HG03571 (cell line): ENCODE data around the gene OR8A1.
"Not testable (repeated sequence)": the region's sequence is repeated elsewhere in the genome, so short reads cannot be mapped to it uniquely, and the experiment has no call there.

Experiments
- ATAC-seq: cut with Tn5 transposase; IDR thresholded peaks from one replicate; pipeline ENCODE4 v1.9.1; 2021; ENCODE audit not compliant: unreplicated experiment

The OR8A1 gene

GRCh38 chr11:124592627-124593026 lies 22.8 kb downstream of the OR8A1 start:
- no peak for ATAC-seq

DNA sequence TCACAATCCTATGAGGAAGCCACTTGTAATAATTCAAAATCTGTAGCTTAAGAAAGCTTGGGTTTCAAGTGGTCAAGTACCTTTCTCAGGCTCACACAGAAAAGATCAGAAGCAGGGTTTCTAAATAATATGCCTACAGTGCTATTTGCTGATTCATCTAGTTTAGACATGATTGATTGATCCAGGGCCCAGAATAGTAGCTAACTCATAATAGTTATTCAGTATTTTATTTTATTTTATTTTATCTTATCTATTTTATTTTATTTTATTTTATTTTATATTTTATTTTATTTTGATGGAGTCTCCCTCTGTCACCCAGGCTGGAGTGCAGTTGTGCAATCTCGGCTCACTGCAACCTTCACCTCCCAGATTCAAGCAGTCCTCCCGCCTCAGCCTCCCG lies 25.5 kb downstream of the OR8A1 start:
- ATAC-seq: no peak

GRCh38 chr11:124597626-124598025 lies 27.8 kb downstream of the OR8A1 start:
- no peak for ATAC-seq

GRCh38 chr11:124600621-124601320 lies 31.0 kb downstream of the OR8A1 start:
- no peak for ATAC-seq

DNA sequence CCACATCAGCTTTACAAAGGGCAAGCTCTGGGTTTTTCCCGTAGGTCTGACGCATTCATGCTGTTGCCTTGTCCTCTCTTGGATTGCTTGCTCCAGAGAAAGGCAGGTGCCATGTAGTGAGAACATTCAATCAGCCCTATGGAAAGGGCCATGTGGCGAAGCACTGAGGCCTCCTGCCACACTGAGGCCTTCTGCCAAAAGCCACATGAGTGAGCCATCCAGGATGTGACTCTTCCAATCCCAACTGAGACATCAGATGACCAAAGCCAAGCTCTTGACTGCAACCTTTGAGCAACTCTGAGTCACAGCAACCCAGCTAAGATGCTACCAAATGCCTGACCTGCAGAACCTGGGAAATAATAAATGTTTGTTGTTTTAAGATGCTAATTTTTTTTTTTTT lies 32.4 kb downstream of the OR8A1 start:
- ATAC-seq: no peak

GRCh38 chr11:124602723-124603122 lies 32.9 kb downstream of the OR8A1 start:
- not testable (repeated sequence) for ATAC-seq

GRCh38 chr11:124605719-124606118 lies 35.9 kb downstream of the OR8A1 start:
- ATAC-seq: no peak

DNA sequence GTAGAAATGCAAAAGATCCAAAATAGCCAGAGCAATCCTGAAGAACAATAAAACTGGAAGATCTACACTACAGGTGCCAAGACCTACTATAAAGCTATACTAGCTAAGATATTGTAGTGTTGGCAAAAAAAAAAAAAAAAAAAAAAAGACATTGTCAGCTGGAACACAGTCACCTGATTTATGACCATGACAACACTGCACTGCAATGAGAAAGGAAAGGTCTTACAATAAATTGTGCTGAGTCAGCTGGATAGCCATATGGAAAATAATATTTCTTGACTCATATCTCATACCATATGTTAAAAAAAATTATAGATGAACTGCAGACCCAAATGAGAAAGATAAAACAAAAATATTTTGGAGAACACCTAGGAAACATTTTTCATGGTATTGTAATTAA lies 38.4 kb downstream of the OR8A1 start:
- ATAC-seq: no peak

DNA sequence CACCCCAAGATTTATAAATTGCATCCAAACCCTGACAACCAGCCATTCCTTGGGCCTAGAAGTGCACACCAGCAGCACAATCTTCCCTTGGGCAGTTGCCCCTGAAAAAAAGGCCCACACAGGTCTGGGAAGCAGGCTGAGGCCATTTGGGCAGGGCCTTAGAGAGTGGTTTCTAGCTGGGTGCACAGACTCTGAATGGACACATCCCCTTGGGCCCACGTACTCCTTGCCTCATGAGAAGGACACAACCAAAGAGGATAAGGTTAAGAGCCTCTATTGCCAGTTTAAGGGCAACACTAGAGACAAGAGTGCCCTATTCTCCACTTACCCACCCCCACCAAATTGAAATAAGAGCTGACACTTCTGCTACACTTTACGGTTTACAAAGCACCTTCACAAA lies 40.5 kb downstream of the OR8A1 start:
- no peak for ATAC-seq

DNA sequence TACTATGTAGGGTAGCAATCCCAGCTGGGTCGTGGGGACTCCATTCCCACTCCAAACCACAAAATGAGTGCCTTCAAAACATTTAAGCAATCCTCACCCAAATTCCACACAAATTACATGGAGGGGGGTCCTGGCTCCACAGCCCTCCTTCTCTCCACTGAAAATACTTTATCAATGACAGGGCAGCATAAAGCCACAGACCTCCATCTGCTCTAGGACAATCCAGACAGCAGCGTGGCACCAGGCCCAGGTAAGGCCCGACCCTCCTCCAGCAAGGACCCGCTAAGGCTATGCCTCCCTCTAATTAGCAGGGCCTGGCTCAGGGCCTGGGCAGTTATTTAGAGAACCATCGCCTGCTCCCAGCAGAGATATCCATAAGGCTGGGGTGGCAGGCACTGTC lies 41.3 kb downstream of the OR8A1 start, which contains the start of gene PANX3:
Gene PANX3 (plus strand): TSS at position 365 of the 400 bp plus-strand sequence. CDS start 129 bp downstream, outside the sequence.
- ATAC-seq: no peak

- no peak for ATAC-seq
Measured at GRCh38 chr11:124612045-124612444, 42.2 kb downstream of the OR8A1 start.

DNA sequence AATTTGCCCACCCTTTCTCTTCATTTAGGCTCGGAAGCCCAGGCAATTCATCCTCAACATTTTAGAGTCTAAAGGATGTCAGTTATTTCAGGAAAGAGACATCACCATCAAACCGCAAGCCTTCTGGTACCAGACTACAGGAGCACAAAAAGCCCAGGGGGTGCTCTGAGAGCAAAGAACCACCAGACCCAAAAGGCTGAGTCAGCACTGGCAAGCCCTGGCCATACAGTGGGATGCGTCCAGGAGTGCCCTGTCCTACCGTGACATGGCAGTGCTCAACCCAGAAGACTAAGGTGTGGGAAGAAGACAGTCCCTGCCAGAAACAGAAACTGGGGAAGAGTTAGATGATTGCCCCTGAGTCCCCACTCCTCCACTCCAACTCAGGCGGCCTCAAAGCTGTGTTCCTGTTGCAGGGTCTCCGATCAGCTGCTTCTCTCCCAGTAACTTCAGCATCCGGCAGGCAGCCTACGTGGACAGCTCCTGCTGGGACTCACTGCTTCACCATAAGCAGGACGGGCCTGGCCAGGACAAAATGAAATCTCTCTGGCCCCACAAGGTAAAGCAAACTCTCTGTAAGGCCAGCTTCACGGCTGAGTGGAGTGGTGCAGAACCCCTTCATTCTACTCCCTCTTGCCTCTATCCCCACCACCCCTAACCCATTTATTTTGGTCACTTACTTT lies 42.9 kb downstream of the OR8A1 start:
- ATAC-seq: no peak

- no peak for ATAC-seq
Measured at GRCh38 chr11:124618863-124619262, 49.1 kb downstream of the OR8A1 start.
